NCI-H1417 (cell line): ENCODE measurements around the gene STK40.

Experiments
- DNase-seq, 3 experiments: peaks; one replicate each; lab custom pipeline; 2025; lab: John Stamatoyannopoulos, UW

STK40 gene

GRCh38 chr1:36343651-36344394 lies 41.9 kb downstream of the STK40 start:
- DNase-seq: no peak

- DNase-seq: peak; percentile 4 to 27 (median 13)
Measured at GRCh38 chr1:36342426-36343185, 43.1 kb downstream of the STK40 start.

- DNase-seq: no peak
Measured at GRCh38 chr1:36341626-36342320, 44.0 kb downstream of the STK40 start.

GRCh38 chr1:36339615-36340014 lies 46.1 kb downstream of the STK40 start:
- no peak for DNase-seq

- peak in 1 of 3 experiments; percentile 16 for DNase-seq
Measured at GRCh38 chr1:36339215-36339614, 46.5 kb downstream of the STK40 start.

GRCh38 chr1:36337830-36338229 lies 47.9 kb downstream of the STK40 start:
- no peak for DNase-seq

- DNase-seq: no peak
Measured at GRCh38 chr1:36330940-36331339, 54.8 kb downstream of the STK40 start.

- no peak for DNase-seq
Measured at GRCh38 chr1:36329817-36330216, 55.9 kb downstream of the STK40 start.

GRCh38 chr1:36328713-36329112 lies 57.0 kb downstream of the STK40 start:
- DNase-seq: peak in 2 of 3 experiments; percentile 16 to 36

GRCh38 chr1:36328088-36328480 lies 57.6 kb downstream of the STK40 start:
- no peak for DNase-seq

- DNase-seq: no peak
Measured at GRCh38 chr1:36327421-36328087, 58.2 kb downstream of the STK40 start.

GRCh38 chr1:36326499-36326898 lies 59.2 kb downstream of the STK40 start:
- no peak for DNase-seq

- no peak for DNase-seq
Measured at GRCh38 chr1:36324353-36324703, 61.4 kb downstream of the STK40 start.

GRCh38 chr1:36323636-36324352 lies 61.9 kb downstream of the STK40 start, which contains the start of gene EVA1B:
EVA1B (minus strand) TSS chr1:36323645; CDS start chr1:36323037, 608 bp downstream.
- peak in 2 of 3 experiments; percentile 12 to 16 for DNase-seq

- DNase-seq: no peak
Measured at GRCh38 chr1:36322786-36323635, 62.7 kb downstream of the STK40 start.

GRCh38 chr1:36322041-36322785 lies 63.5 kb downstream of the STK40 start:
- no peak for DNase-seq

- DNase-seq: no peak
Measured at GRCh38 chr1:36321119-36321951, 64.4 kb downstream of the STK40 start.

- DNase-seq: no peak
Measured at GRCh38 chr1:36320767-36321118, 65.0 kb downstream of the STK40 start.

- no peak for DNase-seq
Measured at GRCh38 chr1:36320291-36320761, 65.4 kb downstream of the STK40 start.
